Measurements from ENCODE around the gene DDX28. TPM values are rescaled to one million over a fixed set of nuclear protein-coding genes. Genes with fewer than 3 reads are reported as not detected.

DDX28 gene
- total and polyA plus RNA-seq, 10 of the 15 experiments (the other 5 are each of a cell fraction or from before 2014, with no cell fraction given) = 3.6 to 40.4 (median 20.0) TPM

GRCh38 chr16:68005211-68005610 lies 17.8 kb downstream of the DDX28 start:
- ChIA-PET SMC1A (ENCODE audit: uncharacterized antibody, unreplicated experiment) (interaction anchor here (0.6 to 1.6 kb wide), 3 partner anchors 8 to 39 kb away, joined by 3 to 4 read pairs (median 4); no protein-coding TSS in a partner anchor), POLR2A (no interaction called here), RAD21 (ENCODE audit: unreplicated experiment) (no interaction called here), CTCF (interaction anchor here (0.6 to 2.4 kb wide), 3 partner anchors 10 to 35 kb away, joined by 3 to 9 read pairs (median 4); no protein-coding TSS in a partner anchor)
- no peak overlapping the region for H3K27ac ChIP-seq (ENCODE audit: control insufficient read depth, insufficient read depth)
- H3K9ac ChIP-seq (ENCODE audit: control insufficient read depth, insufficient read depth, low read length) = no peak overlapping the region
- 96% methylated on average over 9 of the region's 9 CpGs for WGBS (ENCODE audit: insufficient coverage, insufficient replicate concordance, low lambda C conversion rate, missing lambda C conversion rate)
- no TSS peak for BruUV-seq (replicated peaks)
- no peak overlapping the region for H3K4me3 ChIP-seq
- intact Hi-C loops (cut with micrococcal nuclease; ENCODE audit: unreplicated experiment) = no loop called here
- no peak for DNase-seq (ENCODE audit: low read depth, low spot score)
- H4K20me1 ChIP-seq (ENCODE audit: control insufficient read depth, insufficient read depth) = no peaks in the 10 kb centered on the region
- ATAC-seq = no peak
- in situ Hi-C loops (cut with MboI) = no loop called here
- H3K9me3 ChIP-seq (replicated peaks; ENCODE audit: control insufficient read depth, insufficient read depth, low read length) = no peaks in the 10 kb centered on the region
- no peak for FAIRE-seq
- H3K79me2 ChIP-seq (ENCODE audit: control insufficient read depth, insufficient read depth, low read length) = no peaks in the 10 kb centered on the region
- no peak overlapping the region for H3K4me2 ChIP-seq (ENCODE audit: control insufficient read depth, insufficient read depth)
- H3K4me1 ChIP-seq (ENCODE audit: control insufficient read depth, insufficient read depth, low read length) = peaks cover 6% of the 10 kb centered on the region
- no peak overlapping the region for H2AFZ ChIP-seq (ENCODE audit: control insufficient read depth, low read depth, low read length)
- no peaks in the 10 kb centered on the region for H3K36me3 ChIP-seq (ENCODE audit: control insufficient read depth in 2 of 2, insufficient read depth in 2 of 2, low read length in 1 of 2)
- H3K27me3 ChIP-seq (replicated peaks in 1 of 2; ENCODE audit: control insufficient read depth in 2 of 2, insufficient read depth in 2 of 2, low read length in 1 of 2) = no peaks in the 10 kb centered on the region
- TF ChIP-seq SMAD1 (IDR thresholded peaks at IDR 0.05; ENCODE audit: low read depth, partially characterized antibody) (no peak), KLF5 (IDR thresholded peaks at IDR 0.05; ENCODE audit: partially characterized antibody) (no peak), HCFC1 (IDR thresholded peaks at IDR 0.05; ENCODE audit: low read length) (no peak), BCLAF1 (IDR thresholded peaks at IDR 0.05) (no peak), MEF2B (IDR thresholded peaks at IDR 0.05; ENCODE audit: partially characterized antibody, poor library complexity, severe bottlenecking) (no peak)

All from GM12878 (cell line).